22Rv1 (cell line): ENCODE measurements around the gene TSSK6.

Experiments
- CTCF ChIP-seq: fragments of 450-650 bp; IDR thresholded peaks from 2 replicates; pipeline ENCODE4 v1.5.1; 2017; ENCODE audit warnings: mild to moderate bottlenecking
- ZFX ChIP-seq: fragments of 450-650 bp; IDR thresholded peaks from 2 replicates; pipeline ENCODE4 v1.6.1; 2017; ENCODE audit warnings: antibody characterized with exemption, borderline replicate concordance

GRCh38 chr19:19515642-19516519 is 533 bp upstream of the TSSK6 start, which contains the start of gene NDUFA13:
- peak; percentile 14; the same call in 1 of the 2 replicates for TF ChIP-seq CTCF
- no peak for TF ChIP-seq ZFX
